HL-60 (cell line): ENCODE measurements around the gene EPS15.

ENCODE experiments used
- CTCF ChIP-seq: IDR thresholded peaks from one replicate; pipeline ENCODE4 v1.5.1; 2011; ENCODE audit warnings: low read length, control low read depth, inconsistent platforms; ENCODE audit not compliant: insufficient read depth
- GABPA ChIP-seq: IDR thresholded peaks from 2 replicates; pipeline ENCODE4 v1.6.1; 2012; ENCODE audit warnings: low read depth
- POLR2AphosphoS5 ChIP-seq: IDR thresholded peaks from 2 replicates; pipeline ENCODE4 v1.6.1; 2012; ENCODE audit warnings: low read depth
- REST ChIP-seq: IDR thresholded peaks from 2 replicates; pipeline ENCODE4 v1.6.1; 2012; ENCODE audit warnings: low read depth; ENCODE audit not compliant: insufficient replicate concordance
- SPI1 ChIP-seq: IDR thresholded peaks from 2 replicates; pipeline ENCODE4 v1.6.1; 2012; ENCODE audit warnings: low read depth, mild to moderate bottlenecking, borderline replicate concordance

DNA sequence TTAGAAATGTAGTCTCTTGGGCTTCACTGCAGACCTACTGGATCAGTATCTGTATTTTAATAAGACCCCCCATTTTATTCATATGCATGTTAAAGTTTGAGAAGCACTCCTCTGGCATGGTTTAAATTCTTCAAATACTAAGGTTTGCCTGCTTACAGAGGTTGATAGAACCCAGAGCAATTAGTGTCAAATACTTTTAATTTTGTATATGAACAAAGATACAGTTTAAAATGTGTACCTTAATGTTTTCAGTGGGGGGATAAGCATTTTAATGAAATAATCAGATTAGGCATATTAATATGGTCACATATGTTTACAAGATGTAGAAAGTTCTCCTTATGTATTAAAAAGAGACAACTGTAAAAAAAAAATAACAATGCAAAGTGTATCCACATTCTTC lies 40.4 kb upstream of the EPS15 start:
- TF ChIP-seq CTCF = no peak
- TF ChIP-seq REST = no peak
- no peak for TF ChIP-seq SPI1
- no peak for TF ChIP-seq POLR2AphosphoS5
- TF ChIP-seq GABPA = no peak
